ENCODE results near the gene FOS. TPM values are rescaled to one million over a fixed set of nuclear protein-coding genes. Genes with fewer than 3 reads are reported as not detected.

The FOS gene
- total RNA-seq, 1 donor from 2014 or later: 29.6 TPM

GRCh38 chr14:75258803-75259509, 19.7 kb upstream of the FOS start:
- DNase-seq: peak; percentile 100
- Mint-ChIP-seq H3K4me3 (peak overlapping the region; percentile 85), H3K36me3 (ENCODE audit: low read depth) (no peaks in the 10 kb centered on the region), H3K9me3 (no peaks in the 10 kb centered on the region), H3K27ac (peak overlapping the region; percentile 99), H3K4me1 (peaks cover 17% of the 10 kb centered on the region), H3K27me3 (peaks cover 54% of the 10 kb centered on the region)
- intact Hi-C loops (cut with micrococcal nuclease): loop anchor here (1.0 kb wide), 4 partner anchors 10 to 83 kb away; partner anchors contain the start of genes FOS and TMED10

- Mint-ChIP-seq H3K4me1 (peaks cover 17% of the 10 kb centered on the region), H3K27me3 (peaks cover 51% of the 10 kb centered on the region), H3K9me3 (no peaks in the 10 kb centered on the region), H3K4me3 (peak overlapping the region; percentile 85), H3K36me3 (ENCODE audit: low read depth) (no peaks in the 10 kb centered on the region), H3K27ac (peak overlapping the region; percentile 99)
- no peak for DNase-seq
- intact Hi-C loops (cut with micrococcal nuclease): loop anchor here (1.0 kb wide), 4 partner anchors 10 to 83 kb away; partner anchors contain the start of genes FOS and TMED10
Observed at GRCh38 chr14:75259510-75259855, 19.1 kb upstream of the FOS start.

GRCh38 chr14:75260025-75260763, 18.4 kb upstream of the FOS start:
- Mint-ChIP-seq H3K36me3 (ENCODE audit: low read depth) (no peaks in the 10 kb centered on the region), H3K27me3 (peaks cover 45% of the 10 kb centered on the region), H3K4me1 (peaks cover 17% of the 10 kb centered on the region), H3K4me3 (peak overlapping the region; percentile 85), H3K27ac (peak overlapping the region; percentile 99), H3K9me3 (no peaks in the 10 kb centered on the region)
- DNase-seq: no peak
- intact Hi-C loops (cut with micrococcal nuclease): no loop called here

- Mint-ChIP-seq H3K9me3 (no peaks in the 10 kb centered on the region), H3K27me3 (peaks cover 46% of the 10 kb centered on the region), H3K4me1 (peaks cover 21% of the 10 kb centered on the region), H3K27ac (no peak overlapping the region), H3K4me3 (no peak overlapping the region), H3K36me3 (ENCODE audit: low read depth) (no peaks in the 10 kb centered on the region)
- no peak for DNase-seq
- intact Hi-C loops (cut with micrococcal nuclease): no loop called here
Observed at GRCh38 chr14:75261820-75262219, 16.8 kb upstream of the FOS start.

GRCh38 chr14:75262641-75263040, 16.0 kb upstream of the FOS start:
- intact Hi-C loops (cut with micrococcal nuclease): no loop called here
- Mint-ChIP-seq H3K4me3 (no peak overlapping the region), H3K27ac (no peak overlapping the region), H3K4me1 (peaks cover 19% of the 10 kb centered on the region), H3K27me3 (peaks cover 46% of the 10 kb centered on the region), H3K9me3 (no peaks in the 10 kb centered on the region), H3K36me3 (ENCODE audit: low read depth) (no peaks in the 10 kb centered on the region)
- DNase-seq: no peak

GRCh38 chr14:75264036-75264435, 14.6 kb upstream of the FOS start:
- no peak for DNase-seq
- H3K27ac Mint-ChIP-seq: no peak overlapping the region
- H3K9me3 Mint-ChIP-seq: no peaks in the 10 kb centered on the region
- peaks cover 57% of the 10 kb centered on the region for H3K27me3 Mint-ChIP-seq
- peaks cover 14% of the 10 kb centered on the region for H3K4me1 Mint-ChIP-seq
- no peak overlapping the region for H3K4me3 Mint-ChIP-seq
- intact Hi-C loops (cut with micrococcal nuclease): no loop called here
- no peaks in the 10 kb centered on the region for H3K36me3 Mint-ChIP-seq (ENCODE audit: low read depth)

- Mint-ChIP-seq H3K9me3 (no peaks in the 10 kb centered on the region), H3K27me3 (peaks cover 57% of the 10 kb centered on the region), H3K4me1 (peaks cover 7% of the 10 kb centered on the region), H3K4me3 (no peak overlapping the region), H3K36me3 (ENCODE audit: low read depth) (no peaks in the 10 kb centered on the region), H3K27ac (no peak overlapping the region)
- no peak for DNase-seq
- intact Hi-C loops (cut with micrococcal nuclease): no loop called here
Observed at GRCh38 chr14:75267141-75267721, 11.4 kb upstream of the FOS start.

GRCh38 chr14:75268633-75269550, 9.7 kb upstream of the FOS start:
- intact Hi-C loops (cut with micrococcal nuclease): no loop called here
- Mint-ChIP-seq H3K27ac (no peak overlapping the region), H3K4me1 (peaks cover 7% of the 10 kb centered on the region), H3K27me3 (peaks cover 57% of the 10 kb centered on the region), H3K9me3 (no peaks in the 10 kb centered on the region), H3K4me3 (no peak overlapping the region), H3K36me3 (ENCODE audit: low read depth) (no peaks in the 10 kb centered on the region)
- no peak for DNase-seq

- intact Hi-C loops (cut with micrococcal nuclease): no loop called here
- peaks cover 18% of the 10 kb centered on the region for H3K4me1 Mint-ChIP-seq
- H3K36me3 Mint-ChIP-seq (ENCODE audit: low read depth): no peaks in the 10 kb centered on the region
- H3K27ac Mint-ChIP-seq: no peak overlapping the region
- no peak overlapping the region for H3K4me3 Mint-ChIP-seq
- peaks cover 73% of the 10 kb centered on the region for H3K27me3 Mint-ChIP-seq
- no peaks in the 10 kb centered on the region for H3K9me3 Mint-ChIP-seq
- no peak for DNase-seq
Observed at GRCh38 chr14:75271514-75271913, 7.1 kb upstream of the FOS start.

- Mint-ChIP-seq H3K9me3 (no peaks in the 10 kb centered on the region), H3K4me1 (peaks cover 29% of the 10 kb centered on the region), H3K36me3 (ENCODE audit: low read depth) (peaks cover 2% of the 10 kb centered on the region), H3K27ac (no peak overlapping the region), H3K4me3 (no peak overlapping the region), H3K27me3 (peaks cover 64% of the 10 kb centered on the region)
- DNase-seq: no peak
- intact Hi-C loops (cut with micrococcal nuclease): no loop called here
Observed at GRCh38 chr14:75273272-75274049, 5.2 kb upstream of the FOS start.

GRCh38 chr14:75274050-75274898, 4.4 kb upstream of the FOS start:
- Mint-ChIP-seq H3K36me3 (ENCODE audit: low read depth) (peaks cover 4% of the 10 kb centered on the region), H3K9me3 (no peaks in the 10 kb centered on the region), H3K4me3 (no peak overlapping the region), H3K4me1 (peaks cover 32% of the 10 kb centered on the region), H3K27ac (no peak overlapping the region), H3K27me3 (peaks cover 57% of the 10 kb centered on the region)
- DNase-seq: peak; percentile 56
- intact Hi-C loops (cut with micrococcal nuclease): no loop called here

- Mint-ChIP-seq H3K27me3 (peaks cover 60% of the 10 kb centered on the region), H3K36me3 (ENCODE audit: low read depth) (peaks cover 7% of the 10 kb centered on the region), H3K9me3 (no peaks in the 10 kb centered on the region), H3K4me1 (peaks cover 36% of the 10 kb centered on the region), H3K27ac (peak overlapping the region; percentile 2), H3K4me3 (no peak overlapping the region)
- DNase-seq: peak; percentile 83
- intact Hi-C loops (cut with micrococcal nuclease): no loop called here
Observed at GRCh38 chr14:75274899-75275569, 3.6 kb upstream of the FOS start.
